IPS-11a (cell line): ENCODE measurements around the gene MRM3.
"Not testable (repeated sequence)": the region's sequence is repeated elsewhere in the genome, so short reads cannot be mapped to it uniquely, and the experiment has no call there.

ENCODE experiments used
- H3K4me3 ChIP-seq: one replicate; pipeline ENCODE4 v1.5.1; 2013; ENCODE audit warnings: low read depth, low read length, control low read depth

Gene MRM3, protein sequence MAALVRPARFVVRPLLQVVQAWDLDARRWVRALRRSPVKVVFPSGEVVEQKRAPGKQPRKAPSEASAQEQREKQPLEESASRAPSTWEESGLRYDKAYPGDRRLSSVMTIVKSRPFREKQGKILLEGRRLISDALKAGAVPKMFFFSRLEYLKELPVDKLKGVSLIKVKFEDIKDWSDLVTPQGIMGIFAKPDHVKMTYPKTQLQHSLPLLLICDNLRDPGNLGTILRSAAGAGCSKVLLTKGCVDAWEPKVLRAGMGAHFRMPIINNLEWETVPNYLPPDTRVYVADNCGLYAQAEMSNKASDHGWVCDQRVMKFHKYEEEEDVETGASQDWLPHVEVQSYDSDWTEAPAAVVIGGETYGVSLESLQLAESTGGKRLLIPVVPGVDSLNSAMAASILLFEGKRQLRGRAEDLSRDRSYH

DNA sequence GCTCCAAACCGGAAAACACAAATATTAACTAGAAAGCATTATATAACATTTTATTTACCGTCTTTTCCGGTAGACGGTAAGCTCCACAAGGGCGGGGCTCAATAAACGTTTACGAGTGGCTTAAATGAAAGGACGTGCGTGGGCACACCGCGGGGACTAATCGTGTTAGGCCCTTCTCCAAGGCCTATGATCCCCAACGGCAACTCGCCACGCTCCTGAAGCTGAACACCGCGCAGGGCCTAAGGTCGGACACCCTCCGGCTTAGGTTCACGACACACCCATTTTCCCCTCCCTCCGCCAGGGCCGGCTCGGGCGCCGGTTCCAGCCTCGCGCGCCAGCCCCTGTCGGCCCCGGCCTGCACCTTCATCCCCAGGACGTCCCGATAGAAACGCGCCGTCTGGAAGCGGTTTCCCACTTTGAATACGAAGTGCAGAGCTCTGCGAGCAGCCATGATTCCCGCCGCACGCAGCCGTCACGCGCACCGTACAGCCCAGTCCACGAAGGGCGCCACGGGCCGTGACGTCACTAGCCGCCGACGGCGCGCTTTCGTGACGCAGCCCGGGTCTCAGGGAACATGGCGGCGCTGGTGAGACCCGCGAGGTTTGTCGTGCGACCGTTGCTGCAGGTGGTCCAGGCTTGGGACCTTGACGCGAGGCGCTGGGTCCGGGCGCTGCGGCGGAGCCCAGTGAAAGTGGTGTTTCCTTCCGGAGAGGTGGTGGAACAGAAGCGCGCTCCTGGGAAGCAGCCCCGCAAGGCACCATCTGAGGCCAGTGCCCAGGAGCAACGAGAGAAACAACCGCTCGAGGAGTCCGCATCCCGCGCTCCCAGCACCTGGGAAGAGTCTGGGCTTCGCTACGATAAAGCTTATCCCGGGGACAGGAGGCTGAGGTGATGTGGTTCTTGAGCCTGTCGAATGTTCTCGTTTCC lies at the start of gene MRM3, which contains the start of gene GLOD4:
TSS of gene MRM3 (plus strand) at position 549 of the 927 bp plus-strand sequence. CDS start at position 575, 26 bp downstream.
TSS of gene GLOD4 (minus strand) at position 476 of the 927 bp plus-strand sequence. CDS start at position 451, 25 bp downstream.
- peak within 1 kb of the TSS; percentile 77 for H3K4me3 ChIP-seq

DNA sequence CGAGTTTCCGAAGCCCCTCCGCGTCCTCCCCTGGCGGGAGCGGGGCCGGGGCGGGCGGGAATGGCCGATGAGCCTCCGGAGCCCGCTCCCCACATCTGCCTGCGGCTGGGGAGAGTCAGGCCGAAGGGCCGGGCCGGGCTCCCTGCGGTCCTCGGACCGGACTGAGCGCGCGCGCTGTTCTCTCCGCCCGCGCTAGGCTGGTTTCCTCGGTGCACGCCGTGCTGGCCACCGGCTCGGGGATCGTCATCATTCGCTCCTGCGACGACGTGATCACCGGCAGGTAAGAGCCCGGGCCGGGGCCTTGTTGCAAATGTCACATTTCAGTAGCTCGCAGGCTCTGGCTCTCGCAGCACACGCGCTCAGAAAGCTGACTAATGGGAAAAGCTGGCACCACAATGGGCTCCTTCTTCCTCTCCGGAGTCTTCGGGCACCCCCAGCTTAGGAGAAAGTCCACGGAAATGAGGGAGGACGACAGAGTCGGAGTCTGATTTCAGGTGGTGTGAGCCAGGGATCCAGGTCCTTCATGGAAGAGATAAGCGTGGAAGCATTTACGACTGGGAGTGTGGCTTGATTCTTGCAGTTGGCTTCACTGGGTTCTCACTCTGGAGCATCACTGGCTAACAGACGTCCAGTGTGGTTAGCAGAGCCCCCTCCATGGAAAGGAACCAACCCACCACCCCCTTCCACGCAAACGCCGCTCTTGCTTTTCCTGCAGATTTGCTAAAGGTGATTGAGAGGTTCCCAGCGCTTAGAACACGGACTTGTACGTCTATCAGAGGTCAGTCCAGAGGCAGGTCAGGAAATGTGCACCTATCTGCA lies 49.0 kb upstream of the MRM3 start:
- peak overlapping the region; percentile 67 for H3K4me3 ChIP-seq

DNA sequence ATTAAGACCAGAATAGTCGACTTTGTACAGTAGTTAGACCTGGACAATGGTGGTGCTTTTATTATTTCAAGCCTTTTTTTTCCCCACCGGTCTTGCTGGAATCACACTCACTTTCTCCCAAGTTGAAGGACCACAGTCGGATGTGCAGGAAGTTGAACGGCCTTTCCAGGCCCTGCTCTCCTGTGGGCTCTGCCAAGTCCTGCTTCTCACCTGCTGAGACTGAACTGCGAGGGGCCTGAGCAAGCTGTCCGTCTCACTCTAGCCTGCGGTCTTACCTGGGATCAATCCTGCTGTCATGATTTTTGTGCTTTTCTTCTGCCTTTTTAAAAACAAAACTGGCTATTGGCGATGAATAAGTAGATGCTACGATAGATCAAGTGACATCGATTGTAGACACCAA lies 48.4 kb upstream of the MRM3 start:
- H3K4me3 ChIP-seq, result peak overlapping the region; percentile 67

DNA sequence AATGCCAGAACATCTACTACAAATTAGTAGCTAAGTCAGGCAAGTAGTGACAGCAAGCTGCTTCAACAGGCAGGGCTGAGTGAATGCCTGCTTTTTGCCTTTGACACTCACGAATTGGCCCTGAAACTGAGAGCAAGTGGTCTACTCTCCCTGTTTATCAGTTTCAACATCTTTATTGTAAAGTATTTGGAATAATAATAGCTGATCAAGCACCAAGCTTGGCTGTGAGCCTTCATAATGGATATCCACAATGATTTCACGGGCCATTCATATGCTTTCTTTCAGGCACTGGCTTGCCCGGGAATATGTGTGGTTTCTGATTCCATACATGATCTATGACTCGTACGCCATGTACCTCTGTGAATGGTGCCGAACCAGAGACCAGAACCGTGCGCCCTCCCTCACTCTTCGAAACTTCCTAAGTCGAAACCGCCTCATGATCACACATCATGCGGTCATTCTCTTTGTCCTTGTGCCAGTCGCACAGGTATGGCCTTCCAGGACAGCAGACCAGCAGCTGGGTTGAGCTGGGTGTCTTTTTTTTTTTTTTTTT lies 44.5 kb upstream of the MRM3 start:
- no peak overlapping the region for H3K4me3 ChIP-seq

DNA sequence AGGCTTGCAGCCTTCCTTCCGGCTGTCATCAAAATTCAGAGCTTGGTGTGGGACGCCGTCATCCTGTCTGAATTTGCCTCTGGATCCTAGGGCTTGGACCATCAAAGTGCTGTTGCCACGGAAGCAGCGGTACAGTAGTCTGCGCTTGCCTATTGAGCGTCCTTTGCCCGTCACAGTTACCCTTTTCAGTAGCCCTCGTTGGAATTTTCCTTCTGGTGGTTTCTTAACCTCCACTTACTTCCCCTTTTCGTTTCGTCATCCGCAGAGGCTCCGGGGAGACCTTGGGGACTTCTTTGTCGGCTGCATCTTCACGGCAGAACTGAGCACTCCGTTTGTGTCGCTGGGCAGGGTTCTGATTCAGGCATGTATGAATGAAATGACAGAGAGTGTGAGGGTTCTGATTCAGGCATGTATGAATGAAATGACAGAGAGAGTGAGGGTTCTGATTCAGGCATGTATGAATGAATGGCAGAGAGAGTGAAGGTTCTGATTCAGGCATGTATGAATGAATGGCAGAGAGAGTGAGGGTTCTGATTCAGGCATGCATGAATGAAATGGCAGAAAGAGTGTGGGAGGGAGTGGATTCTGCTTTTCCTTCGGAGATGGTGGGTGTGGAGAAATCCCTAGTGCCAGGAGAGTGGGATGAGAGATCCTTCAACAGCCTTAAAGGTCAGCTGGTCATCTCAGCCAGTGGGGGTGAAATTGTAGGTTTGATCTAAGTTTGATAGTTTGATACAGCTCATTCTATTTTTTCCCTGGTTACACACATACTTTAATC lies 41.7 kb upstream of the MRM3 start:
- no peak overlapping the region for H3K4me3 ChIP-seq

DNA sequence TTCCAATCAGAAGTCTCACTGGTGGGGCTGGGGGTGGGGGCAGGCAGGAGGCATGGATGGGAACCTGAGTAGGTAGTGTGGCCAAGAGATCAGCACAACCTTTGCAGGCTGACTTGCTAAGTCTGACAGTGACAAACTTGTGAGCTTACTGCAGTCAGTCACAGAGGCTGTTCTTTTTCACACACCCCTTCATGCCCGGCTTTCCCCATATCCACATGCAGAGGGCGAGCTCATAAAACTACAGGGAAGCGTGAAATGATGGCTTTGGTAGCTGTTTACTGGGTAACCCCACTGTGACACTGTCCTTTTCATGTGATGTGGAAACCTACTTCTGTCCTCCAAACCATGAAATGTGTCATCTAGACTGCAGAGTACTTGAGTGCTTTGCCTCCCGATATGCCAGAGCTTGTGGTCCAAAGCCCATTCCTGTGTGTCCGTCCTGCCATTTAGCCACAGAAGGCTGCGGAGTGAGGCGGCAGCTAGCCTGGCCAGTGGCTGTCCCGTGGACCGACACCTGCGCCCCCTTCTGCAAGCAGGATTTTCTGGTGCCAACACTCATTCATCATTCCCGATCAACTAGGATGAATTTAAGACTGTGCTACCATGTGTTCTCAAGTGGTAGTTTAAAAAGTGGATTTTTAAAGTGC lies 39.9 kb upstream of the MRM3 start:
- no peak overlapping the region for H3K4me3 ChIP-seq

DNA sequence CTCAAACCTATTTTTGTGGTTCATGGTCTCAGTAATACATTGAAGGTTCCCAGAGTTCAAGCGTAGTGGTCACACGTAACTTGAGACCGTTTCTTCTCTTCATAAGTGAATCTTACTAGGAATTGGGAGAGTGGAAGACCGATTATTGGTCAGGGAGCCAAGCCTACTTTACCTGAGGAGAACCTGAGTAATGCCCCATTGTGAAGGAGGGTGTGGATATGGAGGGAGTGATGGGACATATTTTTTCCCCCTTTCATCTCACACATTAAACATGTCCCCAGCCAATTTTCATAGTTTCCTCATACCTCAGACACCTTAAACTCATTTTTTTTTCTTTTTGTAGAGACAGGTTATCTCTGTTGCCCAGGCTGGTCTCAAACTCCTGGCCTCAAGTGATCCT lies 39.0 kb upstream of the MRM3 start:
- no peak overlapping the region for H3K4me3 ChIP-seq

DNA sequence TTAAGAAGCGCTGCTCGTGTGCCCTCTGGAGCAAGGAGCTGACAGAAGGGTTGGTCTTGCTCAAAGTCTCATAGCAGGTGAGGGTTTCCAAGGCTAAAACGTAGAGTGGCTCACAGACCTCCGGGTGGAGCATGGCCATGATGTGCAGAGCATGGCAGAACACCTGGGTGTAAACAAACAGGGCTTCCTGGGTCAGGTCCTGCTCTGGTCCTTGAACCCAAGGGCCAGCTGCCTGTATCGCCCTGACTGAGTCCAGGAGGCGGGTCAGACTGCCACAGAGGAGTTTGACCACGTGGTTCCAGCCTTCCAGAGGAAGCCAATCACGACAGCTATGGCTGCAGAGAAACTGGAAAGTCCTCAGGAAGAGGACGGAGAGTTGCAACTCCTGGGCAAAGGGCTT lies 37.2 kb upstream of the MRM3 start:
- H3K4me3 ChIP-seq, result no peak overlapping the region

DNA sequence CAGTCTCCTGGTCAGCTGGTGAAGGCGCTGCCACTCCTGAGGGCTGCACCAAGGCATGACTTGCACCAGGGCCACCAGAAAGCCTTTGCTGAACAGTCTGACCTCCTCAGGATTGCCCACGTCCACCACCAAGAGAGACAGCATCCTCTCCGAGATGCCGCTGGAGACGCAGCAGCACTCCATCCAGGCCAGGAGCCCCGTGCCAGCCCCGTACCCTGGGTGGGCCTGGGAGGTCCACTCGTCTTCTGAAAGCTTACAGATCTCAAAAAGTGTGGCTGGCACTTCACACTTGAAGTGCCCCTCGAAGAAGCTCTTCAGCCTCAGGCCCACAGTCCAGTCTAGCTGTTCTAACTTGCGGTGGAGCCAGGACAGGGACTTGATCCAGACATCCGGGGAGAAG lies 36.7 kb upstream of the MRM3 start:
- H3K4me3 ChIP-seq, result no peak overlapping the region

DNA sequence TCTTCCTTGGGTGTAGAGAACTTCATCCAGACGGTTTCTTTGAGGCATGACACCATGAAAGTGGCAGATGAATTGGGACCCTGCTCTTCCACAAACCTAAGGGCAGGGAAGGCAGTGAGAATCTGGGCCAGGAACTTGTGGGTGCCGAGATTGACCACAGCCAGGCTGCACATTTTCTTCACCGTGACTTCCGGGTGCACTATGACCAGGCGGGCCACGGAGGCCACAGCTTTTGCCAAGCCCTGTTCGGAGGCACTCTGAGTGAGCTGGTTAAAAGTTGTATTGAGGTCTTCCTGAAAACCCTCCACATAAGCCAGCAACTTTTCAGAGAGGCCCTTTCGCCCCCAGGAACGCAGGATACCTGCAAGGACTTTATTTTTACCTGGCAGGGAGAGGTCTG lies 36.0 kb upstream of the MRM3 start:
- no peak overlapping the region for H3K4me3 ChIP-seq

DNA sequence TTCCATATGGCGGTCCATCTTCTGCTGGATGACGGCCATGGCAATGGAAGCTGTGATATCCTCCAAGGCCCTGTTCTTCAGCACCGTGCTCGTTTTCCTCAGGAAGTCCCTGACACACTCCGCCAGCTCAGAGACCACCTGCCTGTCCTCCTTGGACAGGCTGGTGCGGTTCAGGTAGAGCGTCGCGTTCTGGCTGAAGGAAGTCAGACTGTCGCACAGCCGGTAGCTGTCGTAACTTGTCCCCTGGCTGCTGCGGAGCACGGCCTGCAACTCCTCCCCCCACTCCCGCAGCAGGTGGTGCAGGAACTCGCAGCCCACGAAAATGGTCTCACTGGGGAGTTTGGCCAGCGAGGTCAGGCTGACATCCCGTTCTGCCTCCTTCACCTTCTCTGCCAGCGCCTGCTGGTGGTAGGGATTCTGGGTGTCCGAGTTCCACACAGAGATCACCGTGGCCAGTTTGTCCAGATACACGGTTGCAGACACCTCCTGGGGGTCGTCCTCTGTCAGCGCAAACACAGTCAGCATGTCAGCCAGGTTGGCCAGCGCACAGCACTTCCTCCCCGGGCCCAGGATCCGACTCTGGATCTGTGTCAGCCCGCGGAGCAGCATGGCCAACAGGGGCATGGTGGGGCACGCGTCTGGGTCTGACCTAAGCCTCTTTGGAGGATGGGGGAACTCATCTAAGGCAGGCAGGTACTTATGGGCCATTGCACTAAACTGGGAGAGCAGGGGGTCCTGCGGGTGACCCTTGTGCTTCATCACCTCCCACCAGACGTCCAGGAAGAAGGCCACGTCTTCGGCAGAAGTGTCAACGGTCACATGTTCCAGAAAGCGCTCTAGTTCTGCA lies 35.1 kb upstream of the MRM3 start:
- no peak overlapping the region for H3K4me3 ChIP-seq

DNA sequence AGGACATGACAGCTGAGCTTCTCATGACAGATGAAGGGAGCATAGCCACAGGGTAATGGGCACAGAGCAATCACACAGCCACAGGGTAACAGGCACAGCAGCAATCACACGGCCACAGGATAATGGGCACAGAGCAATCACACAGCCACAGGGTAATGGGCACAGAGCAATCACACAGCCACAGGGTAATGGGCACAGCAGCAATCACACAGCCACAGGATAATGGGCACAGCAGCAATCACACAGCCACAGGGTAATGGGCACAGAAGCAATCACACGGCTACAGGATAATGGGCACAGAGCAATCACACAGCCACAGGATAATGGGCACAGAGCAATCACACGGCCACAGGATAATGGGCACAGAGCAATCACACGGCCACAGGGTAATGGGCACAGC lies 33.5 kb upstream of the MRM3 start:
- H3K4me3 ChIP-seq, result not testable (repeated sequence)

DNA sequence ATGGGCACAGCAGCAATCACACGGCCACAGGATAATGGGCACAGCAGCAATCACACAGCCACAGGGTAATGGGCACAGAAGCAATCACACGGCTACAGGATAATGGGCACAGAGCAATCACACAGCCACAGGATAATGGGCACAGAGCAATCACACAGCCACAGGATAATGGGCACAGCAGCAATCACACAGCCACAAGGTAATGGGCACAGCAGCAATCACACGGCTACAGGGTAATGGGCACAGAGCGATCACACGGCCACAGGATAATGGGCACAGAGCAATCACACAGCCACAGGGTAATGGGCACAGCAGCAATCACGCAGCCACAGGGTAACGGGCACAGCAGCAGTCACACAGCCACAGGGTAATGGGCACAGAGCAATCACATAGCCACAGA lies 32.8 kb upstream of the MRM3 start:
- not testable (repeated sequence) for H3K4me3 ChIP-seq

DNA sequence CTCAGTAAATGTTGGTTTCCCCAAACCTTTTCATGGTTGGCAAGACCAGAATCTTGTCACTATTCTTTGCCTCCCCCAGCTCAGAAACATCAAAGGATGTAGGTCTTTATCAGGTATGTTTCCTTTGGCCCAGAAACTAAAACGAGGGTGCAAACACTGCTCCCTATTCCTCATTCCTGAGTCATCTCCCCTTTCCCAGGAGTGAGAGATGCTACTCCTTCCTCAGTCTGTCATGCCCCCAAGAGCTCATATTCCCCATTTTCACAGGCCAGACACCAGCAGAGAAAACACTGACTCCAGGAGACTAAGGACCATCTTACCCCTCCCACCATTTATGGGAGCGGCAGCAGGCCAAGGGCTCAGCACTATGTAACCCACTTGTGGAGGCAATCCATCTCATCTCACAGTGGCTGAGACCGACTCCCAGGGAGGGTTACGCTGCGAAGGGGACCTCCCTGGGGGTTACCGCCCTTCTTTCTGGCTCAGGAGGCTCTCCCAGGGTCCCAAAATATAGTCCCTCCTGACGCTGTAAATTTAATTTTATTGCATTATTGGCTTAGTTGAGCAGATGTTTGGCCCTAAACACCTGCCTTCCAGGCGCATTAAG lies 31.6 kb upstream of the MRM3 start:
- H3K4me3 ChIP-seq, result peak overlapping the region; percentile 91

DNA sequence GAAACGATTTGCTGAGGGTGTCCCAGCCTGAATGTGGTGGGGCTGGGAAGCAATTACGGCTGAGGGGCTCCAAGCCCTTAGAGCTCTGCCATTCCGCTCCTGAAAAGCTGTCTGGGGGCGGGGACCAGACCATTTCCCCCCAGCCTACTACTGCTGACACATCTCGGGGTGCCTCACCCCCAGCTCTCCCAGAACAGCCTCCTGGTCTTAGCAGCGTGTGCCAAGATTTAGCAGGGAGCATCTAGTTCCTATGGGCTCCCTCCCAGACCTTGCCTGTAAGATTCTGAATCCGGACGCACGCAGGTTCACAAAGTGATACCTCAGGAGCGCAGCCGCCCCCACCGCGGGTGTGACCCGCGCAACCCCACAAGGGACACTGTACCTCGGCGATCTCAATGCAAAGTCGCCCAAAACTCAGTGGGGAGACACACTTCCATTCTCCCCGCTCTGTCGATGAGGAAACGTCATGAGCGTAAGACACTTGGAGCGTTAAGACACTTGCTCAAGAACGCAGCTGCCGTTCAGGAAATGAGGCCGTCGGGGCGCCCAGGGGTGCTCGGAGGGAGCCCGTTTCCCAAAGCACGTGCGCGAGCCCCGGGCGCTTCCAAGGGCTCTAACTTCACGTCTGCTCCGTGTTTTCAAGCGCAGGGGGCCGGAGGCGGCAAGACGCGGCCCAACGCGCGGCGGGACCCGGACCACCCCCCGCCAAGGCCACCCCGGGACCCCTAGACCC lies 30.7 kb upstream of the MRM3 start:
- H3K4me3 ChIP-seq, result peak overlapping the region; percentile 91

DNA sequence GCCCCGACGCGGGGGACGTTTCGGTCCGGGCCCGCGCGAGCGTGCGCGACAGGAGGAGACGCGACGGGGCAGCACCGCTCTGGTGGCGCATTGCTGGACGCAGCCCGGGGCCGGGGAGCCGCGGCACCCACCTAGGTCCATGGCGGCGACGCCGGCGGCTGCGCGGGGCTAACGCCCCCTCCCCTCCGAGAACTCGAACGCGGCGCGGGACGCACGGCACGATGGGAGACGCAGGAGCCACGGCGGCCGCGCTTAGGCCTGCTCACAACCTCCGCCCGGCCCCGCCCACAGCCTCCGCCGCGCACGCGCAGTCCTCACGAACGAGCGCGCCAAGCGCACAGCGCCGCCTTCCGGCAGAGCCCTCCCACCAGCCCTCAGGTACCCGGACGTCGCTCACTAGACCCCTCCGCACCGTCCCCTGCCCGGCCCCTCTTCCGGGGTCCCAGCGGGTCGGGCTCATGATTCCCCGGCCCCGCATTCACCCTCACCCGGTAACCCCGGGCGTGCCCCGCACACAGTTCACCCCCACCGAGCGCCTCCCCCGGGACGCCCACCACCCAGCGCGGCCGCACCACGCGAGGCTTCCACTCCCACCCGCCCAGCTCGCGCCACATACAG lies 30.0 kb upstream of the MRM3 start, which contains the start of gene GEMIN4:
TSS of gene GEMIN4 (minus strand) at position 263 of the 618 bp plus-strand sequence. CDS start at position 141, 122 bp downstream.
- peak within 1 kb of the TSS; percentile 91 for H3K4me3 ChIP-seq
